Left colon (tissue), 2 donors: ENCODE results near the gene ACAD8. TPM values are rescaled to one million over a fixed set of nuclear protein-coding genes. Genes with fewer than 3 reads are reported as not detected.

Experiments used
- ATAC-seq: fragments of 200-7000 bp; cut with Tn5 transposase; one replicate; pipeline ENCODE4 v1.9.1; 2020; ENCODE audit warnings: mild to moderate bottlenecking, moderate library complexity
- DNase-seq, 2 donors: peaks; one replicate each; pipeline ENCODE4 v3.0.0-alpha.2; 2020
- intact Hi-C, 2 donors: fragments of 100-400 bp; cut with DNase I in 1 of 2; cut with micrococcal nuclease in 1 of 2; formaldehyde crosslinking; loops; one replicate each; pipeline versions ENCODE4 v1.11.2 to v1.14.0; 2022; cut with DNase I, micrococcal nuclease
- long read RNA-seq: library from polyadenylated mRNA; unstranded; transcript quantifications from one replicate; pipeline ENCODE4 v2.0.0, GENCODE V29; 2021
- total RNA-seq, 2 donors: library from RNA; stranded (reverse); fragmentation: NEBNext Ultra II Directional; extraction: Animal tissue kit (Norgen Biotek cat#: 25700); gene quantifications; one replicate each; pipeline ENCODE4 v1.2.1, GENCODE V29; 2021
- donor health status: DM: no; HTN: no; CAD: no.
- donor health status: DM: yes; HTN: yes; CAD: no.

Gene ACAD8
- total RNA-seq: 10 to 100 TPM; 28.1 to 30.7 TPM
- long read RNA-seq, transcript ACAD8-201 (11 exons, 2,249 nt): major isoform, 99 of 116 reads
- long read RNA-seq, partial matches to known transcripts: 2 of 116 reads
- long read RNA-seq, other reads (novel, unspliced or antisense): 13 of 116 reads

DNA sequence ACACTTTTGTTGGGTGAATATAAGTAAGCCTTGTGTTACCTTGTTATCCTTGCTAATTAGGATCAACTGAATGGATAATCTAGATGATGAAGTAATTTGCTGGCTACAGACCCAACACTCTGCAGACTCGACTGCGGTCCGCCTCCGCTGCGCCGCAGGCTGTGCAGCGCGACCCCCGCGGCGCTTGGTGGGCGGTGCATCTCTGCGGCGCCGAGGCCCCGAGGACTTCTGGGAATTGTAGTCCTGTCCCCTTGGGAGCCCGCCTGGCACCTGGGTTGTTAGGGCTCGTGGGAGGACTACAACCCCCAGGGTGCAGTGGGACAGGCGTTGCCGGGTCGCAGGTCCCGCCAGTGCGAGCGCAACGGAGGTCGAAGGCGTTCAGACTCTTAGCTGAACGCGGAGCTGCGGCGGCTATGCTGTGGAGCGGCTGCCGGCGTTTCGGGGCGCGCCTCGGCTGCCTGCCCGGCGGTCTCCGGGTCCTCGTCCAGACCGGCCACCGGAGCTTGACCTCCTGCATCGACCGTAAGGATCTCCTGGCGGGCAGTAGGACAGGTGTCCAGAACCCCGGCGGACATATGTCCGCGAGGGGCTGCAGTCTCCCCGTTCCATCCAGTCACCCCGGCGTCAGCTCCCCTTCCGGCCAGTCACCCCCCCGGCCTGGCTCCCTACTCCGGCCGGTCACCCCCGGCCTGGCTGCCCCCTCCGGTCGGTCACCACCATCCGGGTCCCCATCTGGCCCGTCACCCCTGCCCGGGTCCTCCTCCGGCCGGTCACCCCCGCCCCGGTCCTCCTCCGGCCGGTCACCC lies at the start of gene ACAD8, which contains the start of gene THYN1:
Gene ACAD8 (plus strand): TSS at position 381 of the 806 bp plus-strand sequence. CDS start 33 bp downstream, at position 414.
Gene THYN1 (minus strand): TSS at position 165 of the 806 bp plus-strand sequence. CDS start 470 bp downstream, outside the sequence.
- DNase-seq (peak; percentile 96 to 97), ATAC-seq (peak; percentile 99)
- intact Hi-C loops: no loop called here

DNA sequence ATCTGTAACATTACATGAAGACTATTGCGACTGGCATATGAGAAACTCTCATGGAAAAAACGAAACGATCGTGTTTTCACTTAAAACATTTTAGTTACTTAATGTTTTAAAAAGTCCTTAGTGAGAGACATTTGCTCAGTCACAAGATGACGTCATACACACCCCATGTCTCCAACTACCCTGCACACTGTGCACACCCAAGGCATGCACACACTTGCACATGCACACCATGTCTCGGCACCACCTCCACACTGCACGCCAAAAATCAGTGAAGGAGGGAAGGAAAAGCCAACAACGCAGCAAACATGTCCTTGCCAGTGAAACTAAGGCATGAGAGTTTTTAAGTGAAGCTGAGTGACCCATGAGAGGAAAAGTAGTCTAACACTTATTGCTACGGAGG lies 47.6 kb upstream of the ACAD8 start:
- no peak for ATAC-seq
- intact Hi-C loops: no loop called here
- DNase-seq: no peak

DNA sequence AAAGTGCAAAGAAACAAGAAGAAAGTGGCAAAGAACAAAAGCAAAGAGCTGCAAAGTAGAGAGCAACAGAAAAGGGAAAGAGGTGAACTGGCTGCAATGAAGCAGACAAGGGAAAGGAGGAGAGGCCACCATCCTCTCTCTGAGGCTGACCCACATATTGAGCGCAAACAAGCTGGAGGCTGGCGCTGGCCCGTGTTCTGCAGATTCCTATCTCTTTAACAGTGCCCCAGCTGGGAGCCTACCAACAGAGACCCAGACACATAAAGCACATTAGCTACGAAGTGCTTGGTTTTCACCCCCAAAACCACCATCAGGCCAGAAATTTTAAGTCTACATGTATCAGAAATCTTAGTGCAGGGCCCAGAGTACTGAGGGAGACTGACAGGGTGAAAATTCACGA lies 47.2 kb upstream of the ACAD8 start:
- ATAC-seq (no peak), DNase-seq (no peak)
- intact Hi-C loops: no loop called here

- DNase-seq: peak; percentile 31 to 62
- no peak for ATAC-seq
Observed at GRCh38 chr11:134207538-134208239, 45.7 kb upstream of the ACAD8 start.

GRCh38 chr11:134215836-134216235 lies 37.5 kb upstream of the ACAD8 start:
- no peak for ATAC-seq
- intact Hi-C loops: no loop called here

More at GRCh38 chr11:134207538-134208239, 45.7 kb upstream of the ACAD8 start:
- intact Hi-C loops: no loop called here

DNA sequence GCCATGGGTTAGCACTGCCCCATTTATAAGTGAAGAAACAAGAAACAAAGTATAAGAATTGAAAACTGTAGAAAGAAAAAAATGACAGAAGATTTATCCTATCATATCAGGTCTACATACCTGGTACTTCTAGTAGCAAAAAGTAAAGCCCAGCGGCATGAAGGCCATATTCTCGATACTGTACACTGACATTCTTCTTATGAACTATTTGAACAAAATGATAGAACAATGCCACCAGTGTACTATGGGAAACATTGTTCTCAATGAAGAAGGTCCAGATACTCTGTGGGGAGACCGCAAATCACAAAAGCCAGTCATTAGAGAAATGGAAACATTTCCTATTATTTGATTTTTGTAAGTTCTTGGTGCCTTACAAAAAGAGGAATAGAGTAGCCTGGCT lies 36.6 kb upstream of the ACAD8 start:
- DNase-seq (no peak), ATAC-seq (no peak)
- intact Hi-C loops: no loop called here

More at GRCh38 chr11:134215836-134216235, 37.5 kb upstream of the ACAD8 start:
- no peak for DNase-seq

GRCh38 chr11:134223121-134223520 lies 30.2 kb upstream of the ACAD8 start:
- intact Hi-C loops: no loop called here
- peak in 1 of 2 donors; percentile 25 for DNase-seq
- ATAC-seq: no peak

DNA sequence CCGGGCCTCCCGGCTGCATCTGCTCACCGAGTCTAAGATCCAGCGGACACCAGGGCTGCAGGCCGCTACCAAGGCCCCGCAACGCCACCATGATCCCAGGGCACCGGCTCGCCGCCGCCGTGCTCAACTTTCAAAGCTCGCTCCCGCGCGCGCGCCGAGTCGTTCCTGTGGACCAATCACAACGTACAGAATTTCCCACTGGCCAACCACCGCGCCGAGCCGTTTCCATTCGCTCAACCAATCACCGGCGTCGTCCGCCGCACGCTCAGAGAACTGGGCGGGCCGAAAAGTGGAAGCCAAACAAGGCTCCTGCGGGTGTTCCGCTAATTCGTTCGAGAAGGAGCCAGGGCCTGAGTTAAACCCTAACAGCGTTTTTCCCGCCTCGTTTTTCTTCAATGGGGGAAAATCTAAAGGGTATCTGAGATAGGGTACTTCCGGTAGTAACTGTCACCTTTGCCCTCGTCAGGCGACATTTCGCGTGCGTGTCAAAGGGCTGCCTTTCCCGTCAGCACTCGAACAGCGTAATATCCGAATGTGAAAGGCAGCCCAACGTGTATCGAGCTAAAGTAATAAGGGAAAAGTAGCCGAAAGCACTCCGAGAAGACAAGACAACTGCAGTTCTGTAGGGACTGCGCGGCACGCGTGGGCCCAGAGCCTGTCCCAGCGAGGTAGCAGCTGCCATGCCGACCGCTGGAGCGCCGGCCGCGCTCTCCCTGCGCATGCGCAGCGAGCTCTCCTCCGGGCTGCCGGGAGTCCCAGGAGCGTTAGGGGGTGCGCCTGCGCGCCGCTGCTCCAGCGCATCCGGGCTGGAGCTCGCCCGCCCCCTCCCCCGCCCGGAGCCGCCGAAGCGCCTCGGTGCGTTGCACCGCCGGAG lies 29.3 kb upstream of the ACAD8 start, which contains the start of the genes NCAPD3 and VPS26B:
Gene NCAPD3 (minus strand): TSS at position 132 of the 874 bp plus-strand sequence. CDS start 41 bp downstream, at position 91.
Gene VPS26B (plus strand): TSS at position 836 of the 874 bp plus-strand sequence. CDS start 452 bp downstream, outside the sequence.
- DNase-seq (peak; percentile 96 to 98), ATAC-seq (peak; percentile 90)
- intact Hi-C loops: no loop called here

GRCh38 chr11:134224710-134225664 lies 28.4 kb upstream of the ACAD8 start:
- peak; percentile 61 to 67 for DNase-seq
- intact Hi-C loops: no loop called here
- ATAC-seq: peak; percentile 26

DNA sequence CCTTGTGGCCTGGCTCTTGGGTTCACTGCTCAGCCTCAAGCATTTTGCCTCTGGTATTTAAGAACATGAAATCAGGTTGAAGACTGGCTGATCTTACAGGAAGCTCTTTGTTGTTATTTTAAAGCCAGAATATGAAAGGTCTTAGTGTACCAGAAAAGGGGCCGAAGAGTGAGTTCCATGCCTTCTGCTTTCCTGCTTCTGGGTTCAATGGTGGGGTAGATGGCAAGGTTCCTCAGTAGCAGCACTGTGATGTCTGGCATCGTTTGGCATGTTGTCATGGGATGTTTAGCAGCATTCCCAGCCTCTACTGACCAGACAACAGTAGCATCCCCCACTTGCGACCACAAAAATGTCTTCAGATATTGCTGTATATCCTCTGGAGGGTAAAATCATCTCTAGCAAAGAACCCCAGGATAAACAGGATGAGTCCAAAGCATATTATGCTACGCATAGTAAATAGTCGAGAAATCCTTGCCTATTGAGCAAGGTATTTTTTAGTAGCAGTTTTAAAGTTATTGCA lies 26.5 kb upstream of the ACAD8 start:
- intact Hi-C loops: no loop called here
- no peak for ATAC-seq
- DNase-seq: no peak

GRCh38 chr11:134228625-134229024 lies 24.7 kb upstream of the ACAD8 start:
- no peak for ATAC-seq
- intact Hi-C loops: no loop called here
- no peak for DNase-seq

GRCh38 chr11:134229126-134229790 lies 24.1 kb upstream of the ACAD8 start:
- intact Hi-C loops: no loop called here
- no peak for DNase-seq
- ATAC-seq: no peak

DNA sequence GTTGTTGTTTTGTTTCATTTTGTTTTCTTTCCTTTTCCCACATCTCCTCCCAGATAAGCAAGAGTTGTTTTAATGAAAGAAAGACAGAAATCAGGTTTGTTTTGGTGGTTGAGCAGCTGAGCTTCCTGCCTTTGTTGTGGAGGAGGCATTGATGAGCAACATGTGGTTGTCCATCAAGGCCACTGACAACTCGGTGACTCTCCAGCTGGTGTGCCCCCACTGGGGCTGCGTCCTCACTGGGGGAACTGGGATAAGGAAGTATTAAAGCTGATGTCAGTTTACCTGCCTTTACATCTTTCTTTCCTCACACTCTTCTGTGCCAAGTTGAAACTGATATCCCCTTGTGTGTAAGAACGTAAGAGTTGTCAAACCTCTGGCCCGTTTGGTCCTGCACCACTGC lies 23.0 kb upstream of the ACAD8 start:
- intact Hi-C loops: no loop called here
- DNase-seq (no peak), ATAC-seq (no peak)

DNA sequence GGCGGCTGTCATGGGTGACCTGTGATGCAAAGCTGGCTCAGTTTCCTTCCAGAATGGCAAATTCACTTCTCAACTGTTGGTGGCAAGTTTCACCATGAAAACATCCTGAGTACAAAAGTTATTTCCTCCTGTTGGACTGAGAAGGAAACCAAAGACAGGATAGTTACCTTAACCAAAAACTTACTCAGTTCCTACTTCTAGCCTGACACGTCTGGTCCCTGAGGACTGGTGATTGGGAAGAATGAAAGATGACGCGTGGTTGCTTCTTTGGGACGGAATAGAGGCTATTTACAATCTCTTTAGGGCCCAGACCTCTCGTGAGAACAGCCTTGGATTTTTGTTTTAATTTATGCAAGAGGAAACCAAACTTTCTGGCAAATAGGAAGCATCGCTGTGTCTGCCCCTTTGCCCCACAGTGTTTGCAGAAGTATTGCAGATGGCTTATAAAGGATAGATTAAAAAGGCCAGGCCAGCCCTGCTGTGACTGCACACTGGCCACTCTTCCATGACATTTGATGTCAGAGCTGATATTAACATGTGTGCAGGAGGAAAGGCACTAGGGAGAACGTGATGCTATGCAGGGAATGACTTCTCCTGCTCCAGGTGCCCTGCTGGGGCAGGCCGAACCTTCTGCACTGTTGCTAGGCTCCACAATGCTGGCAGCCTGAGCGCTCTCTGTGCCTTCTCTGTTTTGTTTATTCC lies 21.3 kb upstream of the ACAD8 start:
- DNase-seq (no peak), ATAC-seq (no peak)
- intact Hi-C loops: no loop called here

- DNase-seq (no peak), ATAC-seq (no peak)
- intact Hi-C loops: no loop called here
Observed at GRCh38 chr11:134233729-134234179, 19.6 kb upstream of the ACAD8 start.

GRCh38 chr11:134235399-134235798 lies 18.0 kb upstream of the ACAD8 start:
- ATAC-seq: no peak
- intact Hi-C loops: no loop called here
- no peak for DNase-seq
